Progenitor cell of endocrine pancreas (in vitro differentiated cells): ENCODE data around the gene DPP10. TPM values are rescaled to one million over a fixed set of nuclear protein-coding genes. Genes with fewer than 3 reads are reported as not detected.

Source experiments
- DNase-seq: peaks from one replicate; pipeline ENCODE4 v3.0.0; 2021; ENCODE audit warnings: low spot score; ENCODE audit not compliant: unreplicated experiment
- H3K27ac Mint-ChIP-seq: 2 replicates; pipeline ENCODE4 v1.8.0; 2021; ENCODE audit warnings: mild to moderate bottlenecking, moderate library complexity, mixed read lengths
- H3K27me3 Mint-ChIP-seq: 2 replicates; pipeline ENCODE4 v1.8.0; 2021; ENCODE audit warnings: mixed read lengths
- H3K36me3 Mint-ChIP-seq: 2 replicates; pipeline ENCODE4 v1.8.0; 2022; ENCODE audit warnings: mixed read lengths; ENCODE audit not compliant: insufficient read depth
- H3K4me1 Mint-ChIP-seq: 2 replicates; pipeline ENCODE4 v1.8.0; 2021; ENCODE audit warnings: low read depth, mixed read lengths
- H3K4me3 Mint-ChIP-seq: 2 replicates; pipeline ENCODE4 v1.8.0; 2021; ENCODE audit warnings: low read depth, mild to moderate bottlenecking, moderate library complexity, mixed read lengths
- H3K9me3 Mint-ChIP-seq: 2 replicates; pipeline ENCODE4 v1.8.0; 2021; ENCODE audit warnings: low read depth, mixed read lengths
- CTCF ChIP-seq: fragments of 200-600 bp; sonication (generic); IDR thresholded peaks from one replicate; pipeline ENCODE4 v1.5.0; 2021; ENCODE audit warnings: antibody characterized with exemption, mild to moderate bottlenecking; ENCODE audit not compliant: unreplicated experiment
- total RNA-seq: library from RNA; stranded (reverse); gene quantifications from 2 replicates; pipeline ENCODE4 v1.2.1, GENCODE V29; 2021

DPP10 gene
- total RNA-seq, 1 donor from 2014 or later: 44.6 TPM

GRCh38 chr2:115807276-115807675 lies 1364.8 kb downstream of the DPP10 start:
- peaks cover 7% of the 10 kb centered on the region for H3K36me3 Mint-ChIP-seq
- H3K4me1 Mint-ChIP-seq: no peaks in the 10 kb centered on the region
- H3K27ac Mint-ChIP-seq: no peak overlapping the region
- no peaks in the 10 kb centered on the region for H3K27me3 Mint-ChIP-seq
- H3K9me3 Mint-ChIP-seq: peaks cover 9% of the 10 kb centered on the region
- TF ChIP-seq CTCF: no peak
- H3K4me3 Mint-ChIP-seq: no peak overlapping the region
- no peak for DNase-seq

- no peak overlapping the region for H3K4me3 Mint-ChIP-seq
- no peaks in the 10 kb centered on the region for H3K36me3 Mint-ChIP-seq
- H3K27me3 Mint-ChIP-seq: no peaks in the 10 kb centered on the region
- H3K27ac Mint-ChIP-seq: no peak overlapping the region
- no peak for TF ChIP-seq CTCF
- no peaks in the 10 kb centered on the region for H3K9me3 Mint-ChIP-seq
- no peak for DNase-seq
- H3K4me1 Mint-ChIP-seq: no peaks in the 10 kb centered on the region
These were observed 1383.5 kb downstream of the DPP10 start for GRCh38 chr2:115825912-115826311.

DNA sequence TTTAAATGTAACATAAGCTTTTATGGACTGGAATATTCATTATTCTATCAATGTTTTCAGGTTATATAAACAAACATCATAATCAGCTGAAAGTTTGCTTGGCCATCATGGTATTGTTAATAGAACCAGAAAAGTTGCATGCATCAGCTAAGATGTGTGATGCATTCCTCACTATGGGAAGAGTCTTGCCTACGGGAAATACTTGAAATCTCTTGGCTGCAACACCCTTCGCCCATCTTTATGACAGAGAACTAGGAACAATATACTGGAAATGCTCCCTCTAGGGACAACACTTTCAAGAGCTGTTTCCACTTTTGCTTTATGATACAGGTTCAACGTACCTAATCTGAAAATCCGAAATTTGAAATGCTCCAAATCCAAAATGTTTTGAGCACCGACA lies 1390.8 kb downstream of the DPP10 start:
- no peak for DNase-seq
- H3K27me3 Mint-ChIP-seq: no peaks in the 10 kb centered on the region
- no peak overlapping the region for H3K4me3 Mint-ChIP-seq
- H3K36me3 Mint-ChIP-seq: no peaks in the 10 kb centered on the region
- no peaks in the 10 kb centered on the region for H3K9me3 Mint-ChIP-seq
- H3K27ac Mint-ChIP-seq: no peak overlapping the region
- TF ChIP-seq CTCF: no peak
- no peaks in the 10 kb centered on the region for H3K4me1 Mint-ChIP-seq

GRCh38 chr2:115838539-115838938 lies 1396.1 kb downstream of the DPP10 start:
- no peak overlapping the region for H3K4me3 Mint-ChIP-seq
- H3K36me3 Mint-ChIP-seq: peaks cover 1% of the 10 kb centered on the region
- no peaks in the 10 kb centered on the region for H3K9me3 Mint-ChIP-seq
- no peak for DNase-seq
- no peaks in the 10 kb centered on the region for H3K27me3 Mint-ChIP-seq
- peak overlapping the region; percentile 64 for H3K27ac Mint-ChIP-seq
- no peak for TF ChIP-seq CTCF
- no peaks in the 10 kb centered on the region for H3K4me1 Mint-ChIP-seq

GRCh38 chr2:115842306-115842705 lies 1399.9 kb downstream of the DPP10 start:
- no peak for TF ChIP-seq CTCF
- peaks cover 1% of the 10 kb centered on the region for H3K36me3 Mint-ChIP-seq
- peaks cover 1% of the 10 kb centered on the region for H3K4me1 Mint-ChIP-seq
- H3K4me3 Mint-ChIP-seq: no peak overlapping the region
- H3K27ac Mint-ChIP-seq: no peak overlapping the region
- DNase-seq: no peak
- no peaks in the 10 kb centered on the region for H3K9me3 Mint-ChIP-seq
- no peaks in the 10 kb centered on the region for H3K27me3 Mint-ChIP-seq
